HL-60 (cell line): ENCODE data around the gene ACTC1.

ENCODE experiments used
- POLR2AphosphoS5 ChIP-seq: IDR thresholded peaks from 2 replicates; pipeline ENCODE4 v1.6.1; 2012; ENCODE audit warnings: low read depth
- TF ChIP-seq, protein P1 (sequence below): IDR thresholded peaks from one replicate; pipeline ENCODE4 v1.5.1; 2011; ENCODE audit warnings: low read length, control low read depth, inconsistent platforms; ENCODE audit not compliant: insufficient read depth

DNA sequence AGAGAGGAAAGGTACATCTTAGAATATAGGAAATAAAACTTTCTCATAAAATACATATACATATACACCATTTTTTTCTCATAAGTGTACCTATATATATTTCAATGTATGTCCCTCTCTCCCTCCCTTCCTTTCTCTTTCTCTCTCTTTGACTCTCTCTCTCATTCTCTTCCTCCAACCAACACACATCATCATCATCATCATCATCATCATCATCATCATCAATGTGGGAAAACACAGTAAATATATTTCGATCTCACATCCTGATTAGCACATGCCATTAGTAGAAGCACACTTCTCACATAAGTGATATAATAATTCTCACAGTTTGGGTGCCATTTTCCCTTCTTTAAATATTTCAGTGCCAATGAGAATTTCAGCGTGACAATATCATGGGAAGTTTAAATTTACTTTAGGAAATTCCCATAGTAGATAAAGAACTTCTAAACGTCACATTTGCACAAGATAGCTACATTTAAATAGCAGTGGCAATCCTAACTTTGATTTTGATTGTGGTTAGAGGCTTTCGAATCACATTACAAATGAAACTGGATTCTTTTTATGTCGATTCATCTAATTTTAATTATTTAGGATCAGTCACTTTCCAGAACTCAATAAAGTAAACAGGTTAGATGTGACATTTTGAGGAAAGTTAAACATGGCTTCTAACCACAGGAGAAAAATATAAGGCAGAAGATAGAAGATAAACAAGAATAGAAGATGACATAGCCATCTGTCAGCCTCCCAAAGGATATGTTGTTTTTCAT, 33.0 kb upstream of the ACTC1 start:
- TF ChIP-seq, protein P1, sequence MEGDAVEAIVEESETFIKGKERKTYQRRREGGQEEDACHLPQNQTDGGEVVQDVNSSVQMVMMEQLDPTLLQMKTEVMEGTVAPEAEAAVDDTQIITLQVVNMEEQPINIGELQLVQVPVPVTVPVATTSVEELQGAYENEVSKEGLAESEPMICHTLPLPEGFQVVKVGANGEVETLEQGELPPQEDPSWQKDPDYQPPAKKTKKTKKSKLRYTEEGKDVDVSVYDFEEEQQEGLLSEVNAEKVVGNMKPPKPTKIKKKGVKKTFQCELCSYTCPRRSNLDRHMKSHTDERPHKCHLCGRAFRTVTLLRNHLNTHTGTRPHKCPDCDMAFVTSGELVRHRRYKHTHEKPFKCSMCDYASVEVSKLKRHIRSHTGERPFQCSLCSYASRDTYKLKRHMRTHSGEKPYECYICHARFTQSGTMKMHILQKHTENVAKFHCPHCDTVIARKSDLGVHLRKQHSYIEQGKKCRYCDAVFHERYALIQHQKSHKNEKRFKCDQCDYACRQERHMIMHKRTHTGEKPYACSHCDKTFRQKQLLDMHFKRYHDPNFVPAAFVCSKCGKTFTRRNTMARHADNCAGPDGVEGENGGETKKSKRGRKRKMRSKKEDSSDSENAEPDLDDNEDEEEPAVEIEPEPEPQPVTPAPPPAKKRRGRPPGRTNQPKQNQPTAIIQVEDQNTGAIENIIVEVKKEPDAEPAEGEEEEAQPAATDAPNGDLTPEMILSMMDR: no peak
- no peak for TF ChIP-seq POLR2AphosphoS5
